ENCODE results near the gene GRM4. TPM values are rescaled to one million over a fixed set of nuclear protein-coding genes. Genes with fewer than 3 reads are reported as not detected.

Gene GRM4
- total RNA-seq, 1 experiment from 2014 or later, result not detected

DNA sequence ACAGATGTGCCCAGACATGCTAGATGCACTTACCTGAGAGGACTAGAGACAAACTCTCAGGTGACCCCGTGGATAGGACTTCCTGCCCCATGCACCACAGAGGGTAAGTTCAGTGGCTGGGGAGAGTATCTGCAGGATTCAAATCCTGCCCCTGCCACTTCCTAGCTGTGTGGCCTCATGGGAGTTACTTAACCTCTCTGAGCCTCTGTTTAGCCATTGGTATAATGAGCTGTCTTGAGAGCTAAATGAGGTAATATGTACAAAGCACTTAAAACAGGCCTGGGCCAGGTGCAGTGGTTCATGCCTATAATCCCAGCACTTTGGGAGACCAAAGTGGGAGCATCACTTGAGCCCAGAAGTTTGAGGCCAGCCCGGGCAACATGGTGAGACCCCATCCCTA, 59.3 kb downstream of the GRM4 start:
- Mint-ChIP-seq H3K4me1 (ENCODE audit: insufficient read depth, unreplicated experiment) (no peaks in the 10 kb centered on the region), H3K9me3 (ENCODE audit: unreplicated experiment) (no peaks in the 10 kb centered on the region), H3K27me3 (ENCODE audit: insufficient read depth, unreplicated experiment) (no peaks in the 10 kb centered on the region), H3K4me3 (ENCODE audit: unreplicated experiment) (no peak overlapping the region), H3K36me3 (ENCODE audit: insufficient read depth, unreplicated experiment) (no peaks in the 10 kb centered on the region), H3K27ac (ENCODE audit: low read depth, unreplicated experiment) (no peak overlapping the region)
- intact Hi-C loops (cut with micrococcal nuclease), result no loop called here
- CTCF ChIA-PET, result interaction anchor here (0.6 kb wide), 1 partner anchor 943 kb away, joined by 4 read pairs; no protein-coding TSS in a partner anchor
- TF ChIP-seq, protein P1, sequence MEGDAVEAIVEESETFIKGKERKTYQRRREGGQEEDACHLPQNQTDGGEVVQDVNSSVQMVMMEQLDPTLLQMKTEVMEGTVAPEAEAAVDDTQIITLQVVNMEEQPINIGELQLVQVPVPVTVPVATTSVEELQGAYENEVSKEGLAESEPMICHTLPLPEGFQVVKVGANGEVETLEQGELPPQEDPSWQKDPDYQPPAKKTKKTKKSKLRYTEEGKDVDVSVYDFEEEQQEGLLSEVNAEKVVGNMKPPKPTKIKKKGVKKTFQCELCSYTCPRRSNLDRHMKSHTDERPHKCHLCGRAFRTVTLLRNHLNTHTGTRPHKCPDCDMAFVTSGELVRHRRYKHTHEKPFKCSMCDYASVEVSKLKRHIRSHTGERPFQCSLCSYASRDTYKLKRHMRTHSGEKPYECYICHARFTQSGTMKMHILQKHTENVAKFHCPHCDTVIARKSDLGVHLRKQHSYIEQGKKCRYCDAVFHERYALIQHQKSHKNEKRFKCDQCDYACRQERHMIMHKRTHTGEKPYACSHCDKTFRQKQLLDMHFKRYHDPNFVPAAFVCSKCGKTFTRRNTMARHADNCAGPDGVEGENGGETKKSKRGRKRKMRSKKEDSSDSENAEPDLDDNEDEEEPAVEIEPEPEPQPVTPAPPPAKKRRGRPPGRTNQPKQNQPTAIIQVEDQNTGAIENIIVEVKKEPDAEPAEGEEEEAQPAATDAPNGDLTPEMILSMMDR (IDR thresholded peaks at IDR 0.05; ENCODE audit: unreplicated experiment), result no peak
- POLR2A ChIA-PET, result no interaction called here
- no TSS peak for BruUV-seq (replicated peaks)
- DNase-seq (ENCODE audit: unreplicated experiment), result no peak

DNA sequence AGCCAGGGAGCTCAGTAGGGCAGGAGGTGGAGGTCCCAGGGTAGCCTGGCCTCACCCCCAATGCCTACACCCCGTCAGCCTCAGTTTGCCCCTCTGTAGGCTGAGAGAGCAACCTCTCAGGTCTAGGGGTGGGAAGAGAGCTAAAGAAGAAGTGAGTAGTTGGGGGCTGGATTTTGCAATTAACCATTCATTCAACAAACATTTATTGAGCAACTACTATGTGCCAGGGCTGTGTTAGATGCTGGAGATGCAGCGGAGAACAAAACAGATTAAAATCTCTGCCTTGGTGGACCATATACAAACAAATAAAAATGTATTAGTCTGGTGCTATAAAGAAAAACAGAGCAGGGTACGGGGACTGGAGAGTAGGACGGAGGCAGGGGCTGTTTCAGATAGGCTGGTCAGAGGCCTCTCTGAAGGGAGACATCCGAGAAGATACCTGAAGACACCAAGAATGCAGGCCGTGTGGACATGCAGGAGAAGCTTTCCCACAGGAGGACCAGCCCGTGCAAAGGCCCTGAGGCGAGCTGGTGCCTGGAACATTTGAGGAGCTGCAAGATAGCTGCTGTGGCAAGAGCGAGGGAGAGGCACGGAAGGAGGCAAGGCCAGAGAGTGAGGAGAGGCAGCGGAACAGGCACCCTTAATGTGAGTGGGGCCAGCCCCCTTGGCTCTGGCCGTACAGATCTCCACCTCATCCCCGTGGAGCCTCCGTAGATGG, 60.3 kb downstream of the GRM4 start:
- H3K36me3 Mint-ChIP-seq (ENCODE audit: insufficient read depth, unreplicated experiment), result no peaks in the 10 kb centered on the region
- ChIA-PET CTCF (interaction anchor here (0.9 kb wide), 1 partner anchor 8 kb away, joined by 3 read pairs; no protein-coding TSS in a partner anchor), POLR2A (interaction anchor here (0.6 kb wide), 1 partner anchor 21 kb away, joined by 3 read pairs; no protein-coding TSS in a partner anchor)
- H3K9me3 Mint-ChIP-seq (ENCODE audit: unreplicated experiment), result no peaks in the 10 kb centered on the region
- intact Hi-C loops (cut with micrococcal nuclease), result no loop called here
- TF ChIP-seq, protein P1 (IDR thresholded peaks at IDR 0.05; ENCODE audit: unreplicated experiment), result no peak
- H3K4me1 Mint-ChIP-seq (ENCODE audit: insufficient read depth, unreplicated experiment), result no peaks in the 10 kb centered on the region
- no peak for DNase-seq (ENCODE audit: unreplicated experiment)
- H3K27ac Mint-ChIP-seq (ENCODE audit: low read depth, unreplicated experiment), result no peak overlapping the region
- no peak overlapping the region for H3K4me3 Mint-ChIP-seq (ENCODE audit: unreplicated experiment)
- H3K27me3 Mint-ChIP-seq (ENCODE audit: insufficient read depth, unreplicated experiment), result no peaks in the 10 kb centered on the region
- BruUV-seq (replicated peaks), result no TSS peak

DNA sequence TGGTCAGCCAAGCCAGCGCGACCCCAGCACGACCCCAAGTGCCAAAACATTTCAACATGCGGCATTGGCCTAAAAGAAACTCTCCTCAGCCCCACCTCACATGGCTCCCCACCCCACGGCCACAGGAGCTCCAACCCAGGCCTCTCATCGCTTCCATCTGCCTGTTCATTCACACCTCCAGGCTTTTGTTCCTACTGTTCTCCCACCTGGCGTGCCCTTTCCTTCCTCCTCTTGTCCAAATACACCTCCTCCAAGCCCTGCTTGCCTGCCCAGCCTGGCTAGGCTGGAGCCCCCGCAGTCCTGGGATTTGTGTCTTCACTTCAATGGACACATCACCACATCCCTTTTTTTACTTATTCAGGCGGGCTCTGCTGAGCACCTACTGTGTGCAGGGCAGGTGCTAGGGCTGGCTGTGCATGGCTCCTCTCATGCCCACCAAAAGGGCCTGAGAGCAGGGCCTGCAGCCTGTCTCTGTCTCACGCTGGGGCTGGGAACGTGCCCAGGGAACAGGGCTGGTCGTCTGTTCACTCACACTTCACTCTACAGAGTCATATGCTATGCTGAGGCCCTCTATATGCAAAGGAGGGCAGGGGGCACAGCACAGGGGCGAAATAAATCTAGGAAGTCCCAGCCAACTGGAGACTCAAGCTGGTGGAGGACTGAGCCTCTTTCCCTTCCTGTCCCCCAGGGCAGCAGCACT, 61.1 kb downstream of the GRM4 start:
- Mint-ChIP-seq H3K27ac (ENCODE audit: low read depth, unreplicated experiment) (no peak overlapping the region), H3K4me3 (ENCODE audit: unreplicated experiment) (no peak overlapping the region), H3K36me3 (ENCODE audit: insufficient read depth, unreplicated experiment) (no peaks in the 10 kb centered on the region), H3K4me1 (ENCODE audit: insufficient read depth, unreplicated experiment) (no peaks in the 10 kb centered on the region), H3K27me3 (ENCODE audit: insufficient read depth, unreplicated experiment) (no peaks in the 10 kb centered on the region), H3K9me3 (ENCODE audit: unreplicated experiment) (no peaks in the 10 kb centered on the region)
- BruUV-seq (replicated peaks), result no TSS peak
- intact Hi-C loops (cut with micrococcal nuclease), result no loop called here
- ChIA-PET CTCF (no interaction called here), POLR2A (no interaction called here)
- no peak for DNase-seq (ENCODE audit: unreplicated experiment)
- TF ChIP-seq, protein P1 (IDR thresholded peaks at IDR 0.05; ENCODE audit: unreplicated experiment), result no peak

DNA sequence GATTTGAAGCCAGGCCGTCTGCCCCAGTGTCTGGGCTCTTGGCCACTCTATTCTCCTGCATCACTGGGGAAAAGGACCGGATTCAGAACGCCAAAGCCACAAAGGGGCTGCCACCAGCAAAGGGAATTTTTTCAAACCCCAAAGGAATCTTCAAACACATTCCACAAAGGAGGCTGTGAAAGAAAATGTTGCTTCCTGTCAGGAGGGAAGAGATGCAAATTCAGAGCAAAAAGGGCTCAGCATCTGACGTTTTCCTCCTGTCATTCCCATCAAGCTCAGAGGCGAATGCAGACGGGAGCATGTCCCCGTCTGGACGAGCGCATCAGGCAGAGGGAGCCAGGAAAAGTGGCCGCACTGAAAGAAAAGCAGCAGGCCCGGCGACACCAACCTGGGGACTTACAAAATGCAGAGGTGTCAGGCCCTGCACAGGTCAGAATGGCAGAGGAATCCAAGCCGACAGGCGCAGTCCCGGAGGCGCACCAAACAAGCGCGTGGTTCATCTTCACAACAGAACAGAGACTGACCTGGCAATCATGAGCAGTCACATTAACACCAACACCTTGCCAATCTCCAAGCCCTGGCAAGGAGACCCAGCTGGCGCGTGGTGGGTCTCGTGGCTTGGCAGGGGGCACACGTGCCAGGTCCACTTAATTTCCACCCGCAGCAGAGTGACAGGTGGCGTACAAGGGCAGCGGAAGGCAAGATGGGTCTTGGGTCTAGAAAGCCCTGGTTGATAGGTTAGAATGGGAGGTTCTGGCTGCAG, 62.8 kb downstream of the GRM4 start:
- Mint-ChIP-seq H3K4me1 (ENCODE audit: insufficient read depth, unreplicated experiment) (no peaks in the 10 kb centered on the region), H3K4me3 (ENCODE audit: unreplicated experiment) (no peak overlapping the region), H3K9me3 (ENCODE audit: unreplicated experiment) (no peaks in the 10 kb centered on the region), H3K36me3 (ENCODE audit: insufficient read depth, unreplicated experiment) (no peaks in the 10 kb centered on the region), H3K27ac (ENCODE audit: low read depth, unreplicated experiment) (no peak overlapping the region), H3K27me3 (ENCODE audit: insufficient read depth, unreplicated experiment) (peaks cover 9% of the 10 kb centered on the region)
- CTCF ChIA-PET, result interaction anchor here (1.1 kb wide), 1 partner anchor 81 kb away, joined by 4 read pairs; no protein-coding TSS in a partner anchor
- DNase-seq (ENCODE audit: unreplicated experiment), result no peak
- TF ChIP-seq, protein P1 (IDR thresholded peaks at IDR 0.05; ENCODE audit: unreplicated experiment), result no peak
- POLR2A ChIA-PET, result no interaction called here
- intact Hi-C loops (cut with micrococcal nuclease), result no loop called here
- BruUV-seq (replicated peaks), result no TSS peak

Data from MCF 10A (cell line).